Measurements from ENCODE around the gene SHCBP1L.

SHCBP1L gene

GRCh38 chr1:182984138-182984537, 31.2 kb upstream of the SHCBP1L start:
- H3K27me3 ChIP-seq: no peaks in the 10 kb centered on the region
- H3K9me3 ChIP-seq: no peaks in the 10 kb centered on the region
- H3K4me1 ChIP-seq: peaks cover 0 to 7% (median 0%) of the 10 kb centered on the region in 4 donors
- TF ChIP-seq CTCF (IDR thresholded peaks at IDR 0.05): no peak
- H3K36me3 ChIP-seq: no peaks in the 10 kb centered on the region
- intact Hi-C loops (cut with DNase I; ENCODE audit: low total_unique reads): no loop called here
- DNase-seq: no peak
- no peak overlapping the region for H3K27ac ChIP-seq
- H3K4me3 ChIP-seq: no peak overlapping the region

- intact Hi-C loops (cut with DNase I; ENCODE audit: low total_unique reads): no loop called here
- no peak for TF ChIP-seq CTCF (IDR thresholded peaks at IDR 0.05)
- no peak overlapping the region for H3K4me3 ChIP-seq
These were observed 25.3 kb upstream of the SHCBP1L start for GRCh38 chr1:182978151-182978853.

GRCh38 chr1:182977480-182977879, 24.5 kb upstream of the SHCBP1L start:
- no peaks in the 10 kb centered on the region for H3K36me3 ChIP-seq
- no peak for TF ChIP-seq CTCF (IDR thresholded peaks at IDR 0.05)
- no peaks in the 10 kb centered on the region for H3K4me1 ChIP-seq
- no peak for DNase-seq
- H3K27me3 ChIP-seq: no peaks in the 10 kb centered on the region
- H3K9me3 ChIP-seq: no peaks in the 10 kb centered on the region
- intact Hi-C loops (cut with DNase I; ENCODE audit: low total_unique reads): no loop called here
- H3K4me3 ChIP-seq: no peak overlapping the region
- no peak overlapping the region for H3K27ac ChIP-seq

More at GRCh38 chr1:182978151-182978853, 25.3 kb upstream of the SHCBP1L start:
- Histone ChIP-seq H3K27ac (no peak overlapping the region), H3K27me3 (no peaks in the 10 kb centered on the region), H3K4me1 (no peaks in the 10 kb centered on the region), H3K9me3 (no peaks in the 10 kb centered on the region), H3K36me3 (no peaks in the 10 kb centered on the region)
- no peak for DNase-seq

- no peak for TF ChIP-seq CTCF (IDR thresholded peaks at IDR 0.05)
- H3K27ac ChIP-seq: no peak overlapping the region
- intact Hi-C loops (cut with DNase I; ENCODE audit: low total_unique reads): no loop called here
These were observed 21.7 kb upstream of the SHCBP1L start for GRCh38 chr1:182974506-182975191.

GRCh38 chr1:182972829-182973228, 19.9 kb upstream of the SHCBP1L start:
- no peaks in the 10 kb centered on the region for H3K36me3 ChIP-seq
- H3K27me3 ChIP-seq: no peaks in the 10 kb centered on the region
- peaks cover 0 to 3% (median 0%) of the 10 kb centered on the region in 4 donors for H3K4me1 ChIP-seq
- intact Hi-C loops (cut with DNase I; ENCODE audit: low total_unique reads): no loop called here
- no peak for DNase-seq
- H3K27ac ChIP-seq: no peak overlapping the region
- TF ChIP-seq CTCF (IDR thresholded peaks at IDR 0.05): no peak
- H3K4me3 ChIP-seq: no peak overlapping the region
- H3K9me3 ChIP-seq: no peaks in the 10 kb centered on the region

More at GRCh38 chr1:182974506-182975191, 21.7 kb upstream of the SHCBP1L start:
- no peak for DNase-seq
- Histone ChIP-seq H3K36me3 (no peaks in the 10 kb centered on the region), H3K27me3 (no peaks in the 10 kb centered on the region), H3K9me3 (no peaks in the 10 kb centered on the region), H3K4me3 (no peak overlapping the region), H3K4me1 (no peaks in the 10 kb centered on the region)

Data from tibial artery (tissue), 4 donors.